ENCODE results near the gene DCAF17.
"Not testable (repeated sequence)": the region's sequence is repeated elsewhere in the genome, so short reads cannot be mapped to it uniquely, and the experiment has no call there.

The DCAF17 gene

DNA sequence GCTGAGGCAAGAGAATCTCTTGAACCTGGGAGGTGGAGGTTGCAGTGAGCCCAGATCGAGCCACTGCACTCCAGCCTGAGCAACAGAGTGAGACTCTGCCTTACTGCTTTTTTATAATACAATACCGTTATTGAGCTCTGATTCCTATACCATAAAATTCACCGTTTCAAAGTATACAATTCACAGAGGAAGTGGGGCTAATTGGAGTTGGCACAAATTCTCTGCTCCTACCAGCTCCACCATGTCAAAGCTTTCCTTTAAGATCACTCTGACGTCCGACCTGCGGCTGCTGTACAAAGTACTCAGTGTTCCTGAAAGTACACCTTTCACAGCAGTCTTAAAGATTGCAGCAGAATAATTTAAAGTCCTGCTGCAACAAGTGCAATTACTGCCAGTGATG, 58.6 kb downstream of the DCAF17 start:
- DNase-seq (ENCODE audit: insufficient read length, low spot score) (no peak), FAIRE-seq (no peak)
- TF ChIP-seq SPI1 (IDR thresholded peaks at IDR 0.05; ENCODE audit: low read depth, low read length) (no peak), POLR2A (IDR thresholded peaks at IDR 0.05; ENCODE audit: low read depth, low read length) (no peak), PAX5 (IDR thresholded peaks at IDR 0.05; ENCODE audit: insufficient read depth, low read length, severe bottlenecking) (no peak), TAF1 (IDR thresholded peaks at IDR 0.05; ENCODE audit: low read depth, low read length) (no peak), POLR2AphosphoS5 (IDR thresholded peaks at IDR 0.05; ENCODE audit: low read depth, low read length) (no peak), POU2F2 (IDR thresholded peaks at IDR 0.05; ENCODE audit: low read depth, low read length) (no peak)

GRCh38 chr2:171497664-171498063, 63.6 kb downstream of the DCAF17 start:
- not testable (repeated sequence) for FAIRE-seq

DNA sequence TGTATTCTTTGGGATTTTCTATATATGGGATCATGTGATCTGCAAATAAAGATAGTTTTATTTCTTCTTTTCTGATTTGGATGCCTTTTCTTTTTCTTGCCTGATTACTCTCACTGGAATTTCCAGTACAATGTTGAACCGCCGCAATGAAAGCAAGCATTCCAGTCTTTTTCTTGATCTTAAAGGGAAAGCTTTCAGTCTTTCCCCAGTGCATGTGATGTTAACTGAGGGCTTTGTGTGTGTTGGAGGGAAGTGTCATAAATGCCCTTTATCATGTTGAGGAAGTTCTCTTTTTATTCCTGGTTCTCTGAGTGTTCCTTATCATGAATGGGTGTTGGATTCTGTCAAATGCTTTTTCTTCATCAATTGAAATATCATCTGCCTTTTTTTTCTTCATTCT, 71.3 kb downstream of the DCAF17 start:
- no peak for FAIRE-seq
- DNase-seq (ENCODE audit: insufficient read length, low spot score): no peak

More at GRCh38 chr2:171497664-171498063, 63.6 kb downstream of the DCAF17 start:
- not testable (repeated sequence) for DNase-seq (ENCODE audit: insufficient read length, low spot score)

GRCh38 chr2:171509945-171510731, 76.1 kb downstream of the DCAF17 start:
- no peak for TF ChIP-seq TAF1 (IDR thresholded peaks at IDR 0.05; ENCODE audit: low read depth, low read length)
- TF ChIP-seq POLR2A (IDR thresholded peaks at IDR 0.05; ENCODE audit: low read depth, low read length): no peak
- no peak for TF ChIP-seq PAX5 (IDR thresholded peaks at IDR 0.05; ENCODE audit: insufficient read depth, low read length, severe bottlenecking)
- no peak for TF ChIP-seq POLR2AphosphoS5 (IDR thresholded peaks at IDR 0.05; ENCODE audit: low read depth, low read length)
- peak; percentile 37; the same call in 1 of the 2 replicates for TF ChIP-seq SPI1 (IDR thresholded peaks at IDR 0.05; ENCODE audit: low read depth, low read length)
- TF ChIP-seq POU2F2 (IDR thresholded peaks at IDR 0.05; ENCODE audit: low read depth, low read length): peak; percentile 90
- FAIRE-seq (peak; percentile 85), DNase-seq (ENCODE audit: insufficient read length, low spot score) (peak; percentile 25)

More for the DNA sequence above, 71.3 kb downstream of the DCAF17 start:
- TF ChIP-seq TAF1 (IDR thresholded peaks at IDR 0.05; ENCODE audit: low read depth, low read length) (no peak), POLR2AphosphoS5 (IDR thresholded peaks at IDR 0.05; ENCODE audit: low read depth, low read length) (no peak), PAX5 (IDR thresholded peaks at IDR 0.05; ENCODE audit: insufficient read depth, low read length, severe bottlenecking) (no peak), POU2F2 (IDR thresholded peaks at IDR 0.05; ENCODE audit: low read depth, low read length) (no peak), POLR2A (IDR thresholded peaks at IDR 0.05; ENCODE audit: low read depth, low read length) (no peak), SPI1 (IDR thresholded peaks at IDR 0.05; ENCODE audit: low read depth, low read length) (no peak)

GRCh38 chr2:171512014-171512413, 78.0 kb downstream of the DCAF17 start:
- FAIRE-seq (no peak), DNase-seq (ENCODE audit: insufficient read length, low spot score) (no peak)
- no peak for TF ChIP-seq POLR2AphosphoS5 (IDR thresholded peaks at IDR 0.05; ENCODE audit: low read depth, low read length)
- TF ChIP-seq POU2F2 (IDR thresholded peaks at IDR 0.05; ENCODE audit: low read depth, low read length): no peak
- TF ChIP-seq TAF1 (IDR thresholded peaks at IDR 0.05; ENCODE audit: low read depth, low read length): no peak
- no peak for TF ChIP-seq SPI1 (IDR thresholded peaks at IDR 0.05; ENCODE audit: low read depth, low read length)
- TF ChIP-seq PAX5 (IDR thresholded peaks at IDR 0.05; ENCODE audit: insufficient read depth, low read length, severe bottlenecking): no peak
- no peak for TF ChIP-seq POLR2A (IDR thresholded peaks at IDR 0.05; ENCODE audit: low read depth, low read length)

GRCh38 chr2:171512683-171513195, 78.7 kb downstream of the DCAF17 start:
- FAIRE-seq (no peak), DNase-seq (ENCODE audit: insufficient read length, low spot score) (no peak)
- no peak for TF ChIP-seq SPI1 (IDR thresholded peaks at IDR 0.05; ENCODE audit: low read depth, low read length)
- no peak for TF ChIP-seq TAF1 (IDR thresholded peaks at IDR 0.05; ENCODE audit: low read depth, low read length)
- TF ChIP-seq PAX5 (IDR thresholded peaks at IDR 0.05; ENCODE audit: insufficient read depth, low read length, severe bottlenecking): no peak
- TF ChIP-seq POU2F2 (IDR thresholded peaks at IDR 0.05; ENCODE audit: low read depth, low read length): no peak
- TF ChIP-seq POLR2AphosphoS5 (IDR thresholded peaks at IDR 0.05; ENCODE audit: low read depth, low read length): no peak
- TF ChIP-seq POLR2A (IDR thresholded peaks at IDR 0.05; ENCODE audit: low read depth, low read length): no peak

DNA sequence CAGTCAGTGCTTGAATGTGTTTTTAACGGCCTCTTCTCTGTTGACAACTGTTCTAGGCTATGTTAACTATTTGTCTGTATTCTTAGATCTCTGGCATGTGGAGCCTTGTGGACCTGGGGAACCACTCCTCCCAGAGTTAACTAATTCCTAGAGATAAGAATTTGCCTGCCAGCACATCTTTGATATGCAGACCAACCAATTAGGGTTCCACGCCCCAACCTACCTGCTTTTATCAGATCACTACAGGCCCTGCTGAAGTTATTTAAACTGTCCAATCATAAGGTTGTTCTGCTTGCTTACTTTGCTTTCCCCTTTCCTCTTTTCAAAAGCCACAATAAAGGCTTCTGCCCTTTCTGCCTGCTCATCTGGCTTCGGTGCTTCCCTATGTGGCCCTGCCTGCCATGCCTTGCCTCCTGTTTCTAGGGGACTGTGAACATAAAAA, 79.7 kb downstream of the DCAF17 start:
- FAIRE-seq (no peak), DNase-seq (ENCODE audit: insufficient read length, low spot score) (no peak)
- TF ChIP-seq SPI1 (IDR thresholded peaks at IDR 0.05; ENCODE audit: low read depth, low read length): peak; percentile 90
- TF ChIP-seq PAX5 (IDR thresholded peaks at IDR 0.05; ENCODE audit: insufficient read depth, low read length, severe bottlenecking): peak; percentile 48
- no peak for TF ChIP-seq TAF1 (IDR thresholded peaks at IDR 0.05; ENCODE audit: low read depth, low read length)

- DNase-seq (ENCODE audit: insufficient read length, low spot score): no peak
- no peak for TF ChIP-seq SPI1 (IDR thresholded peaks at IDR 0.05; ENCODE audit: low read depth, low read length)
- TF ChIP-seq PAX5 (IDR thresholded peaks at IDR 0.05; ENCODE audit: insufficient read depth, low read length, severe bottlenecking): no peak
- TF ChIP-seq TAF1 (IDR thresholded peaks at IDR 0.05; ENCODE audit: low read depth, low read length): no peak
- TF ChIP-seq POLR2A (IDR thresholded peaks at IDR 0.05; ENCODE audit: low read depth, low read length): no peak
- no peak for TF ChIP-seq POU2F2 (IDR thresholded peaks at IDR 0.05; ENCODE audit: low read depth, low read length)
- no peak for TF ChIP-seq POLR2AphosphoS5 (IDR thresholded peaks at IDR 0.05; ENCODE audit: low read depth, low read length)
- FAIRE-seq: no peak
These were observed 81.0 kb downstream of the DCAF17 start for GRCh38 chr2:171514908-171515582.

- DNase-seq (ENCODE audit: insufficient read length, low spot score) (no peak), FAIRE-seq (no peak)
- TF ChIP-seq TAF1 (IDR thresholded peaks at IDR 0.05; ENCODE audit: low read depth, low read length): no peak
- TF ChIP-seq POLR2A (IDR thresholded peaks at IDR 0.05; ENCODE audit: low read depth, low read length): no peak
These were observed 81.8 kb downstream of the DCAF17 start for GRCh38 chr2:171515672-171516298.
